K562 (cell line): ENCODE results near the gene MCM9. TPM values are rescaled to one million over a fixed set of nuclear protein-coding genes. Genes with fewer than 3 reads are reported as not detected.

ENCODE experiments used
- ATAC-seq: fragments of 200-7000 bp; cut with Tn5 transposase; 3 replicates; pipeline ENCODE4 v1.9.1; 2020; ENCODE audit warnings: moderate library complexity
- BruUV-seq: library from RNA; stranded (reverse); fragments of 400-500 nt; replicated peaks from 2 replicates; lab custom pipeline; 2021; lab: Mats Ljungman, UMichigan
- CTCF ChIA-PET: fragments of 300-600 bp; formaldehyde crosslinking; extraction: SDS; loops from one replicate; lab custom pipeline; 2021; ENCODE audit warnings: low intra/inter-chr PET ratio; lab: Yijun Ruan, JAX
- POLR2A ChIA-PET: fragments of 300-600, 350-650 bp; sonication (Branson Sonifier 250); formaldehyde crosslinking; extraction: SDS; loops from one replicate; lab custom pipeline; 2021; ENCODE audit warnings: antibody characterized with exemption, inconsistent platforms; lab: Yijun Ruan, JAX
- DNase-seq, 4 experiments: peaks; one replicate each; pipeline versions ENCODE4 v3.0.0 to v3.0.0-alpha.2; 2011 to 2018; ENCODE audit warnings: low spot score in 3 of 4, mixed read lengths in 3 of 4; ENCODE audit errors: extremely low read depth in 1 of 4
- FAIRE-seq: peaks from 2 replicates; lab custom pipeline; 2011; peaks lifted over from hg19 to GRCh38; lab: Jason Lieb, UNC
- H2AFZ ChIP-seq: 2 replicates; pipeline ENCODE4 v1.6.0; 2011; ENCODE audit warnings: low read depth, low read length, control low read depth, inconsistent platforms
- H3K27ac ChIP-seq: fragments of 200-600 bp; 3 replicates; pipeline ENCODE4 v1.8.0; 2011; ENCODE audit warnings: low read depth, mild to moderate bottlenecking, control low read depth, inconsistent platforms, low read length, moderate library complexity, mixed read lengths; ENCODE audit errors: extremely low read depth
- H3K27me3 ChIP-seq, 2 experiments: fragments of 300-600 bp in 1 of 2; 2 replicates in 1 of 2; 3 replicates in 1 of 2; pipeline versions ENCODE4 v1.6.0 to v1.8.0; 2011; ENCODE audit warnings: inconsistent platforms in 2 of 2, low read length in 2 of 2, mild to moderate bottlenecking in 1 of 2, mixed read lengths in 1 of 2, moderate library complexity in 1 of 2; ENCODE audit not compliant: control insufficient read depth in 2 of 2, insufficient read depth in 2 of 2
- H3K36me3 ChIP-seq: fragments of 300-600 bp; 3 replicates; pipeline ENCODE4 v1.8.0; 2011; ENCODE audit warnings: mild to moderate bottlenecking, low read length, inconsistent platforms; ENCODE audit not compliant: control insufficient read depth, insufficient read depth
- H3K4me1 ChIP-seq, 2 experiments: fragments of 200-600 bp in 1 of 2; replicated peaks in 1 of 2; 2 replicates in 1 of 2; 3 replicates in 1 of 2; pipeline versions ENCODE4 v1.5.1 to v1.8.0; 2011; ENCODE audit warnings: inconsistent platforms in 2 of 2, low read length in 2 of 2, mild to moderate bottlenecking in 1 of 2, mixed read lengths in 1 of 2, moderate library complexity in 1 of 2; ENCODE audit not compliant: control insufficient read depth in 2 of 2, insufficient read depth in 2 of 2
- H3K4me2 ChIP-seq: 2 replicates; pipeline ENCODE4 v1.6.1; 2011; ENCODE audit warnings: low read length, control low read depth, inconsistent platforms, mixed read lengths; ENCODE audit not compliant: insufficient read depth
- H3K4me3 ChIP-seq: fragments of 200-600 bp; sonication (generic), shearing (Covaris generic); 2 replicates; pipeline ENCODE4 v1.5.1; 2016; ENCODE audit warnings: control low read depth, inconsistent platforms
- H3K79me2 ChIP-seq: fragments of 200-600 bp; 3 replicates; pipeline ENCODE4 v1.8.0; 2011; ENCODE audit warnings: low read length, inconsistent platforms; ENCODE audit not compliant: control insufficient read depth, insufficient read depth
- H3K9ac ChIP-seq, 2 experiments: 2 replicates each; pipeline versions ENCODE4 v1.6.0 to v1.6.1; 2011; ENCODE audit warnings: low read depth in 2 of 2, low read length in 2 of 2, control low read depth in 1 of 2, inconsistent platforms in 1 of 2, mild to moderate bottlenecking in 1 of 2, mixed read lengths in 1 of 2; ENCODE audit not compliant: insufficient read depth in 1 of 2
- H3K9me1 ChIP-seq: one replicate; pipeline ENCODE4 v1.6.0; 2011; ENCODE audit warnings: inconsistent platforms, mild to moderate bottlenecking, low read length, moderate library complexity; ENCODE audit not compliant: control insufficient read depth, insufficient read depth
- H3K9me3 ChIP-seq: replicated peaks from 2 replicates; pipeline ENCODE4 v1.5.1; 2011; ENCODE audit warnings: low read depth, low read length, inconsistent platforms; ENCODE audit not compliant: control insufficient read depth, insufficient read depth
- H4K20me1 ChIP-seq: replicated peaks from 2 replicates; pipeline ENCODE4 v1.6.1; 2011; ENCODE audit warnings: low read length, inconsistent platforms, mixed read lengths; ENCODE audit not compliant: control insufficient read depth, insufficient read depth
- CAMTA2 ChIP-seq: fragments of 250-450 bp; sonication (Bioruptor Pico); conservative IDR thresholded peaks from 2 replicates; pipeline ENCODE4 v1.5.1; 2022
- CC2D1A ChIP-seq: fragments of 450-650 bp; IDR thresholded peaks from 2 replicates; pipeline ENCODE4 v1.6.1; 2017; ENCODE audit warnings: mild to moderate bottlenecking
- FIP1L1 ChIP-seq: fragments of 200-400 bp; formaldehyde crosslinking; IDR thresholded peaks from 2 replicates; pipeline ENCODE4 v1.6.1; 2018; ENCODE audit warnings: mild to moderate bottlenecking, low read depth, low read length; ENCODE audit not compliant: poor library complexity, severe bottlenecking
- FOXO4 ChIP-seq: fragments of 450-650 bp; formaldehyde crosslinking; IDR thresholded peaks from 2 replicates; pipeline ENCODE4 v1.4.0; 2020; ENCODE audit warnings: mild to moderate bottlenecking, moderate library complexity
- MTA1 ChIP-seq: fragments of 450-650 bp; IDR thresholded peaks from 2 replicates; pipeline ENCODE4 v1.6.1; 2017; ENCODE audit warnings: borderline replicate concordance
- NBN ChIP-seq: fragments of 450-650 bp; IDR thresholded peaks from 2 replicates; pipeline ENCODE4 v1.6.1; 2016; ENCODE audit warnings: low read depth, mild to moderate bottlenecking
- NR1H2 ChIP-seq: sonication (generic); formaldehyde crosslinking; IDR thresholded peaks from 2 replicates; pipeline ENCODE4 v1.4.0; 2020; ENCODE audit warnings: mild to moderate bottlenecking, missing genetic modification reagents
- SMAD1 ChIP-seq: fragments of 150-350 bp; IDR thresholded peaks from 2 replicates; pipeline ENCODE4 v1.6.1; 2014; ENCODE audit warnings: low read length, low read depth; ENCODE audit not compliant: partially characterized antibody
- SMC3 ChIP-seq: conservative IDR thresholded peaks from 2 replicates; pipeline ENCODE4 v1.6.1; 2011; ENCODE audit warnings: low read depth, low read length, improper control_type of control experiment; ENCODE audit not compliant: insufficient read depth
- XRCC5 ChIP-seq: fragments of 200-400 bp; formaldehyde crosslinking; IDR thresholded peaks from 2 replicates; pipeline ENCODE4 v1.6.1; 2017; ENCODE audit warnings: low read depth, mild to moderate bottlenecking, low read length
- ZBTB1 ChIP-seq: sonication (generic); formaldehyde crosslinking; IDR thresholded peaks from 2 replicates; pipeline ENCODE4 v1.8.1; 2023; ENCODE audit warnings: missing genetic modification reagents, low read depth, mild to moderate bottlenecking, borderline replicate concordance
- ZNF511 ChIP-seq: sonication (generic); formaldehyde crosslinking; IDR thresholded peaks from 2 replicates; pipeline ENCODE4 v1.8.0; 2022; ENCODE audit warnings: mild to moderate bottlenecking, missing genetic modification reagents
- ZNF79 ChIP-seq: fragments of 250-450 bp; sonication (Bioruptor Pico); IDR thresholded peaks from 2 replicates; pipeline ENCODE4 v1.4.0; 2020; ENCODE audit warnings: low read depth, mild to moderate bottlenecking, moderate library complexity
- WGBS: fragments of 100-300 bp; shearing (Covaris generic); methylation state at CpG from one replicate; pipeline ENCODE4 v1.1.6; 2016; ENCODE audit warnings: low coverage, mixed read lengths; ENCODE audit not compliant: insufficient coverage; ENCODE audit errors: missing lambda C conversion rate; 5-methylcytosine and 5-hydroxymethylcytosine counted together
- in situ Hi-C: fragments of 300-500 bp; cut with MboI; formaldehyde crosslinking; loops from 4 replicates; pipeline ENCODE4 v1.15.0; 2018; ENCODE audit warnings: inconsistent platforms, mixed read lengths
- intact Hi-C: fragments of 100-400 bp; cut with micrococcal nuclease; formaldehyde crosslinking; loops from 2 replicates; pipeline ENCODE4 v1.14.2; 2022
- polyA plus RNA-seq, 8 experiments: library from polyadenylated mRNA; depleted of rRNA in 4 of 8; stranded (reverse) in 5 of 8; unstranded in 3 of 8; fragments of >200 nt; fragmentation: Nextera tagmentation in 2 of 8; fragmentation: Illumina TruSeq in 1 of 8; extraction: Ambion mirVana in 2 of 8; extraction: Trizol in 1 of 8; gene quantifications; 2 replicates each; pipeline versions ENCODE4 v1.2.1 to v1.2.3, GENCODE V29; 2011 to 2014; ENCODE audit warnings: inconsistent platforms in 1 of 8, missing spikeins in 1 of 8
- total RNA-seq, 7 experiments: library from RNA; depleted of rRNA in 6 of 7; stranded (reverse); fragments of >200 nt in 6 of 7; fragmentation: Illumina TruSeq in 2 of 7; extraction: Trizol in 2 of 7; gene quantifications; 2 replicates each; pipeline versions ENCODE4 v1.2.1 to v1.2.3, GENCODE V29; 2011 to 2021; ENCODE audit warnings: low replicate concordance in 1 of 7

MCM9 gene
- total and polyA plus RNA-seq, 9 of the 15 experiments (the other 6 are each of a cell fraction or from before 2014, with no cell fraction given) = 4.8 to 16.7 (median 11.6) TPM

- TF ChIP-seq MTA1 (no peak), NR1H2 (CRISPR knock-in tag) (no peak), SMAD1 (no peak)
These were observed 21.8 kb downstream of the MCM9 start (continued) for GRCh38 chr6:118913161-118913560.

GRCh38 chr6:118912646-118913045 lies 22.3 kb downstream of the MCM9 start:
- POLR2A ChIA-PET = interaction anchor here (0.6 to 1.6 kb wide), 4 partner anchors 10 to 22 kb away, joined by 3 to 8 read pairs (median 4); partner anchors contain the start of gene MCM9
- FAIRE-seq = no peak
- no TSS peak for BruUV-seq

More at GRCh38 chr6:118912646-118913045, 22.3 kb downstream of the MCM9 start:
- WGBS = 86% methylated on average over 5 of the region's 5 CpGs
- no peak overlapping the region for H3K4me3 ChIP-seq
- no peak for ATAC-seq
- H3K79me2 ChIP-seq = no peaks in the 10 kb centered on the region
- H2AFZ ChIP-seq = no peak overlapping the region
- no peaks in the 10 kb centered on the region for H3K4me1 ChIP-seq
- TF ChIP-seq SMC3 = no peak
- no peak for TF ChIP-seq FIP1L1
- no peak for TF ChIP-seq XRCC5
- no peak for TF ChIP-seq FOXO4 (CRISPR knock-in tag)
- TF ChIP-seq CC2D1A = no peak
- no peak for TF ChIP-seq CAMTA2 (CRISPR knock-in tag)
- no peak for TF ChIP-seq ZBTB1 (CRISPR knock-in tag)
- no peak for TF ChIP-seq NBN
- TF ChIP-seq ZNF511 (CRISPR knock-in tag) = no peak
- TF ChIP-seq ZNF79 = no peak
- intact Hi-C loops (no loop called here), in situ Hi-C loops (no loop called here)
- H3K27me3 ChIP-seq = no peaks in the 10 kb centered on the region
- H3K4me2 ChIP-seq = no peak overlapping the region
- no peak for DNase-seq
- no peak overlapping the region for H3K9ac ChIP-seq
- peaks cover 88% of the 10 kb centered on the region for H3K36me3 ChIP-seq
- no peaks in the 10 kb centered on the region for H3K9me1 ChIP-seq
- no peak overlapping the region for H3K27ac ChIP-seq
- H3K9me3 ChIP-seq = no peaks in the 10 kb centered on the region
- no peaks in the 10 kb centered on the region for H4K20me1 ChIP-seq
- CTCF ChIA-PET = no interaction called here
